Activated CD8-positive, alpha-beta memory T cell treated with anti-CD3 and anti-CD28 coated beads, Interleukin-2, amount 50 U/mL, for 4 hours (primary cell): ENCODE measurements around the gene EPHA2.
"Not testable (repeated sequence)": the region's sequence is repeated elsewhere in the genome, so short reads cannot be mapped to it uniquely, and the experiment has no call there.

Experiments
- DNase-seq: peaks from one replicate; pipeline ENCODE4 v3.0.0-alpha.2; 2020

EPHA2 gene

GRCh38 chr1:16117369-16117768 lies 38.5 kb downstream of the EPHA2 start:
- no peak for DNase-seq

- DNase-seq, result no peak
These were observed 39.2 kb downstream of the EPHA2 start for GRCh38 chr1:16116625-16117024.

GRCh38 chr1:16116002-16116401 lies 39.9 kb downstream of the EPHA2 start:
- DNase-seq, result no peak

GRCh38 chr1:16115468-16115983 lies 40.3 kb downstream of the EPHA2 start:
- DNase-seq, result no peak

- no peak for DNase-seq
These were observed 41.1 kb downstream of the EPHA2 start for GRCh38 chr1:16114527-16115467.

- no peak for DNase-seq
These were observed 43.0 kb downstream of the EPHA2 start for GRCh38 chr1:16112596-16113555.

- DNase-seq, result no peak
These were observed 43.9 kb downstream of the EPHA2 start for GRCh38 chr1:16111771-16112595.

- no peak for DNase-seq
These were observed 45.0 kb downstream of the EPHA2 start for GRCh38 chr1:16110884-16111283.

- no peak for DNase-seq
These were observed 45.4 kb downstream of the EPHA2 start for GRCh38 chr1:16110456-16110855.

- no peak for DNase-seq
These were observed 46.3 kb downstream of the EPHA2 start for GRCh38 chr1:16109571-16109970.

- DNase-seq, result not testable (repeated sequence)
These were observed 48.8 kb downstream of the EPHA2 start for GRCh38 chr1:16107039-16107438.

GRCh38 chr1:16101623-16102022 lies 54.2 kb downstream of the EPHA2 start:
- DNase-seq, result no peak

GRCh38 chr1:16099412-16099811 lies 56.5 kb downstream of the EPHA2 start:
- no peak for DNase-seq

GRCh38 chr1:16095447-16095846 lies 60.4 kb downstream of the EPHA2 start:
- DNase-seq, result no peak

- DNase-seq, result no peak
These were observed 61.3 kb downstream of the EPHA2 start for GRCh38 chr1:16094453-16095158.

GRCh38 chr1:16093611-16094010 lies 62.3 kb downstream of the EPHA2 start:
- DNase-seq, result no peak

- DNase-seq, result no peak
These were observed 62.9 kb downstream of the EPHA2 start for GRCh38 chr1:16092923-16093511.

- no peak for DNase-seq
These were observed 63.6 kb downstream of the EPHA2 start for GRCh38 chr1:16092097-16092922.

GRCh38 chr1:16091296-16091695 lies 64.6 kb downstream of the EPHA2 start:
- DNase-seq, result no peak

GRCh38 chr1:16090076-16090826 lies 65.6 kb downstream of the EPHA2 start:
- no peak for DNase-seq
